WTC11 (cell line): ENCODE results near the gene CLEC4M. TPM values are rescaled to one million over a fixed set of nuclear protein-coding genes. Genes with fewer than 3 reads are reported as not detected.

Source experiments
- ATAC-seq: fragments of 200-7000 bp; cut with Tn5 transposase; 2 replicates; pipeline ENCODE4 v1.10.0; 2021; ENCODE audit warnings: mild to moderate bottlenecking, moderate library complexity
- CTCF ChIA-PET: fragments of 300-600 bp; sonication (Branson Sonifier 250); formaldehyde crosslinking; loops from one replicate; lab custom pipeline; 2021; ENCODE audit warnings: antibody characterized with exemption; lab: Charles Lee
- POLR2A ChIA-PET: fragments of 350-600 bp; sonication (Branson Sonifier 250); formaldehyde crosslinking; loops from one replicate; lab custom pipeline; 2021; ENCODE audit warnings: antibody characterized with exemption; lab: Charles Lee
- DNase-seq: peaks from one replicate; pipeline ENCODE4 v3.0.0; 2021; ENCODE audit warnings: low spot score
- H3K27ac Mint-ChIP-seq: 2 replicates; pipeline ENCODE4 v1.8.0; 2021; ENCODE audit warnings: mixed read lengths
- H3K27me3 Mint-ChIP-seq: 2 replicates; pipeline ENCODE4 v1.8.0; 2021; ENCODE audit warnings: low read depth, mild to moderate bottlenecking, moderate library complexity, mixed read lengths
- H3K36me3 Mint-ChIP-seq: 2 replicates; pipeline ENCODE4 v1.8.0; 2021; ENCODE audit warnings: mixed read lengths
- H3K4me1 Mint-ChIP-seq: 2 replicates; pipeline ENCODE4 v1.8.0; 2022; ENCODE audit warnings: mixed read lengths
- H3K4me3 Mint-ChIP-seq: 2 replicates; pipeline ENCODE4 v1.8.0; 2021; ENCODE audit warnings: mild to moderate bottlenecking, moderate library complexity, mixed read lengths
- H3K9me3 Mint-ChIP-seq: 2 replicates; pipeline ENCODE4 v1.8.0; 2021; ENCODE audit warnings: mixed read lengths
- AR ChIP-seq: fragments of 250-450 bp; sonication (Bioruptor Pico); IDR thresholded peaks from 2 replicates; pipeline ENCODE4 v1.9.0; 2021; ENCODE audit warnings: mild to moderate bottlenecking
- E2F5 ChIP-seq: sonication (generic); formaldehyde crosslinking; IDR thresholded peaks from 2 replicates; pipeline ENCODE4 v1.8.1; 2022; ENCODE audit warnings: mild to moderate bottlenecking, moderate library complexity, missing genetic modification reagents
- ELF4 ChIP-seq: sonication (generic); formaldehyde crosslinking; IDR thresholded peaks from 2 replicates; pipeline ENCODE4 v1.8.1; 2022; ENCODE audit warnings: low read depth, mild to moderate bottlenecking, moderate library complexity, missing genetic modification reagents
- EMX1 ChIP-seq: fragments of 250-450 bp; sonication (Bioruptor Pico); IDR thresholded peaks from 2 replicates; pipeline ENCODE4 v1.8.0; 2021; ENCODE audit warnings: mild to moderate bottlenecking
- FOXP1 ChIP-seq: sonication (generic); formaldehyde crosslinking; IDR thresholded peaks from 2 replicates; pipeline ENCODE4 v1.8.0; 2022; ENCODE audit warnings: missing genetic modification reagents, mild to moderate bottlenecking, moderate library complexity, borderline replicate concordance
- GABPB1 ChIP-seq: sonication (generic); formaldehyde crosslinking; IDR thresholded peaks from 2 replicates; pipeline ENCODE4 v1.8.1; 2023; ENCODE audit warnings: mild to moderate bottlenecking, missing genetic modification reagents
- IRF2 ChIP-seq: sonication (generic); formaldehyde crosslinking; IDR thresholded peaks from 2 replicates; pipeline ENCODE4 v1.8.0; 2022; ENCODE audit warnings: low read depth, missing genetic modification reagents, borderline replicate concordance
- MAX ChIP-seq: sonication (generic); formaldehyde crosslinking; IDR thresholded peaks from 2 replicates; pipeline ENCODE4 v1.8.0; 2022; ENCODE audit warnings: mild to moderate bottlenecking, missing genetic modification reagents
- MYBL2 ChIP-seq: sonication (generic); formaldehyde crosslinking; IDR thresholded peaks from 2 replicates; pipeline ENCODE4 v1.8.1; 2023; ENCODE audit warnings: mild to moderate bottlenecking, moderate library complexity, missing genetic modification reagents
- NR1H2 ChIP-seq: sonication (generic); formaldehyde crosslinking; IDR thresholded peaks from 2 replicates; pipeline ENCODE4 v1.9.0; 2021; ENCODE audit warnings: mild to moderate bottlenecking, moderate library complexity, missing genetic modification reagents
- OVOL2 ChIP-seq: fragments of 250-450 bp; sonication (Bioruptor Pico); IDR thresholded peaks from 2 replicates; pipeline ENCODE4 v1.9.0; 2021; ENCODE audit warnings: mild to moderate bottlenecking, borderline replicate concordance
- SMAD4 ChIP-seq: sonication (generic); formaldehyde crosslinking; IDR thresholded peaks from 2 replicates; pipeline ENCODE4 v1.8.0; 2022; ENCODE audit warnings: mild to moderate bottlenecking, missing genetic modification reagents
- TEAD1 ChIP-seq: sonication (generic); formaldehyde crosslinking; IDR thresholded peaks from 2 replicates; pipeline ENCODE4 v1.8.0; 2022; ENCODE audit warnings: mild to moderate bottlenecking, missing genetic modification reagents
- USF1 ChIP-seq: sonication (generic); formaldehyde crosslinking; IDR thresholded peaks from 2 replicates; pipeline ENCODE4 v1.8.0; 2022; ENCODE audit warnings: mild to moderate bottlenecking, missing genetic modification reagents
- ZNF317 ChIP-seq: sonication (generic); formaldehyde crosslinking; IDR thresholded peaks from 2 replicates; pipeline ENCODE4 v1.8.1; 2023; ENCODE audit warnings: low read depth, mild to moderate bottlenecking, moderate library complexity, missing genetic modification reagents, borderline replicate concordance
- total RNA-seq: library from RNA; stranded (reverse); gene quantifications from 3 replicates; pipeline ENCODE4 v1.2.3, GENCODE V29; 2021
- TF ChIP-seq, protein P1 (sequence below): fragments of 250-450 bp; sonication (Bioruptor Pico); IDR thresholded peaks from 2 replicates; pipeline ENCODE4 v2.1.2; 2022; ENCODE audit warnings: mild to moderate bottlenecking, moderate library complexity
- TF ChIP-seq, protein P2 (sequence below): fragments of 200-600 bp; IDR thresholded peaks from 2 replicates; pipeline ENCODE4 v1.8.0; 2022; ENCODE audit warnings: antibody characterized with exemption
- TF ChIP-seq, protein P3 (sequence below): sonication (generic); formaldehyde crosslinking; IDR thresholded peaks from 2 replicates; pipeline ENCODE4 v1.8.0; 2023; ENCODE audit warnings: mild to moderate bottlenecking, missing genetic modification reagents
- TF ChIP-seq, protein P4 (sequence below): fragments of 250-450 bp; sonication (Bioruptor Pico); IDR thresholded peaks from 2 replicates; pipeline ENCODE4 v1.9.0; 2021; ENCODE audit warnings: moderate library complexity, mild to moderate bottlenecking, inconsistent platforms, borderline replicate concordance

Gene CLEC4M
- total RNA-seq, 1 experiment from 2014 or later: not detected

DNA sequence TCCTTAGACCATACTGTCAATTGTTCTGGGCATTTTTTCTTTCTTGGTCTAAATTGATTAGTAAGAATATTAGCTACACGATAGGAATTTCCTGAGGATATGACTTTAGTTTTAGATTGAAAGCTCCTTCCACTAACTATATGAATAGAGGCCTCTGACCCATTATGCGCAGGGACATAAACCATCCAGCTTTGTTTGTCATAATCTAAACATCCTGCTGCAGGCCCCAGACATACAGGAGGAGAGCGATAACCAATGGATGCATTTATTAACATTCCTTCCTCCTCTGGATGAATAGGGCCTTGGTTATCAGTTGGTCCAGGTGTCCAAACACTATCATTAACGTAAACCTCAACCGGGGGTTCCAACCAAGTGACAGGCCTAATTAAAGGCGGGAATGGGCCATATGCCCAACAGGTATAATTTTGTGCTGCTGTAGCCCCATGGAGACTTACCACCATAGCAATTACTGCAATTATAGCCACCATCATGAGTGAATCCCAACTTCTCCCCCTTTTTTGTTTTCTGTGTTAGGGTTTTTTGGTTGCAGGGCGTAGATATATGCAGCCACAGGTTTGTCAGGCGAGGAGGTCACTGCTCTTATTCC, 32.6 kb downstream of the CLEC4M start:
- Mint-ChIP-seq H3K9me3 (peaks cover 14% of the 10 kb centered on the region), H3K4me1 (peaks cover 25% of the 10 kb centered on the region), H3K4me3 (no peak overlapping the region), H3K27ac (no peak overlapping the region), H3K27me3 (peaks cover 18% of the 10 kb centered on the region), H3K36me3 (peaks cover 5% of the 10 kb centered on the region; the same call in 1 of the 2 replicates)
- ATAC-seq (no peak), DNase-seq (no peak)
- CTCF ChIA-PET: interaction anchor here (1.2 kb wide), 1 partner anchor 115 kb away, joined by 3 read pairs; the partner anchor contains the start of gene TRAPPC5
- TF ChIP-seq SMAD4 (CRISPR knock-in tag): no peak
- TF ChIP-seq, protein P1, sequence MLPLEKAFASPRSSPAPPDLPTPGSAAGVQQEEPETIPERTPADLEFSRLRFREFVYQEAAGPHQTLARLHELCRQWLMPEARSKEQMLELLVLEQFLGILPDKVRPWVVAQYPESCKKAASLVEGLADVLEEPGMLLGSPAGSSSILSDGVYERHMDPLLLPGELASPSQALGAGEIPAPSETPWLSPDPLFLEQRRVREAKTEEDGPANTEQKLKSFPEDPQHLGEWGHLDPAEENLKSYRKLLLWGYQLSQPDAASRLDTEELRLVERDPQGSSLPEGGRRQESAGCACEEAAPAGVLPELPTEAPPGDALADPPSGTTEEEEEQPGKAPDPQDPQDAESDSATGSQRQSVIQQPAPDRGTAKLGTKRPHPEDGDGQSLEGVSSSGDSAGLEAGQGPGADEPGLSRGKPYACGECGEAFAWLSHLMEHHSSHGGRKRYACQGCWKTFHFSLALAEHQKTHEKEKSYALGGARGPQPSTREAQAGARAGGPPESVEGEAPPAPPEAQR (CRISPR knock-in tag): no peak
- no peak for TF ChIP-seq MYBL2 (CRISPR knock-in tag)
- POLR2A ChIA-PET: interaction anchor here (1.2 kb wide), 1 partner anchor 17 kb away, joined by 3 read pairs; no protein-coding TSS in a partner anchor

DNA sequence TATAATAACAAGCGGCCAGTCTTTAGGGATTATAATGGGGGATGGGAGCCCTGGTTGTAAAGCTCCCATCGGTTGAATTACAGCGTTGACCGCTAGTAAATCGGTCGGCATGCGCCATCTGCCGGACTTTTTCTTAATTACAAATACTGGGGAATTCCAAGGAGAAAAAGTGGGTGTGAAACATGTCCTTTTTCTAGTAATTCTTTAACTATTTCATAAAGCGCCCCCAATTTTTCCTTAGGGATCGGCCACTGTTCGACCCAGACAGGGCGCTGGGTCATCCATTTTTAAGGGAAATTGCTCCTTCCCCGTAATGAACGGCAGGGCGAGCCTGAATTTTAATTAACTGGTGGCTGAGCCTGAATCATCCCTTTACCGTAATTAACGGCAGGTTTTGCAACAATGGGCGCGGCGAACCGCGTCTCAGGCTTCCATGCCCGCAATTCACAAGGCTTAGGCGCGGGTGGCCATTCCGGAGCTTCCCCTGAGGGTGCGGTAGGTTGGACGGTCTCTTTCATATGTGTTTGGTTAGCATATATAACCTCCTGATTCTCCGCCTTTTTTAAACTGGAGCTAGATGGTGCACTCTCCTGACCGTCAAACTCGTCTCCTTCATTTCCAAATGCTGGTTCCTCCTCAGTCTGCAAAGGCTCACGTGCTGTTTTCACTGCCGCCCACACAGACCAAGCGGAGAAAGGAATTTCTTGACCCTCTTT, 36.8 kb downstream of the CLEC4M start:
- H3K27me3 Mint-ChIP-seq: peaks cover 35% of the 10 kb centered on the region
- POLR2A ChIA-PET: interaction anchor here (0.6 to 1.6 kb wide), 3 partner anchors 119 to 231 kb away, joined by 3 to 7 read pairs (median 6); partner anchors contain the start of gene TRAPPC5
- H3K27ac Mint-ChIP-seq: no peak overlapping the region
- ATAC-seq (peak; percentile 72), DNase-seq (peak; percentile 81)
- H3K36me3 Mint-ChIP-seq: peaks cover 23% of the 10 kb centered on the region
- H3K4me1 Mint-ChIP-seq: peaks cover 21% of the 10 kb centered on the region
- CTCF ChIA-PET: interaction anchor here (0.6 to 4.8 kb wide), 54 partner anchors 9 to 697 kb away, joined by 3 to 122 read pairs (median 5); partner anchors contain the start of genes CAMSAP3, CD209, CLEC4G and MAP2K7
- peak overlapping the region; percentile 64 for H3K4me3 Mint-ChIP-seq
- H3K9me3 Mint-ChIP-seq: peaks cover 18% of the 10 kb centered on the region
- TF ChIP-seq FOXP1 (CRISPR knock-in tag) (no peak), GABPB1 (no peak), MYBL2 (CRISPR knock-in tag) (no peak), ELF4 (CRISPR knock-in tag) (no peak), IRF2 (no peak), USF1 (CRISPR knock-in tag) (peak; percentile 43; the same call in 1 of the 2 replicates), NR1H2 (CRISPR knock-in tag) (no peak), ZNF317 (CRISPR knock-in tag) (no peak), AR (CRISPR knock-in tag) (no peak), E2F5 (CRISPR knock-in tag) (no peak), MAX (CRISPR knock-in tag) (peak; percentile 41; the same call in 1 of the 2 replicates), TEAD1 (CRISPR knock-in tag) (0 out of 2 replicates have a peak, but pooled peaks have one; percentile 26), EMX1 (CRISPR knock-in tag) (no peak), OVOL2 (CRISPR knock-in tag) (no peak)
- TF ChIP-seq, protein P2, sequence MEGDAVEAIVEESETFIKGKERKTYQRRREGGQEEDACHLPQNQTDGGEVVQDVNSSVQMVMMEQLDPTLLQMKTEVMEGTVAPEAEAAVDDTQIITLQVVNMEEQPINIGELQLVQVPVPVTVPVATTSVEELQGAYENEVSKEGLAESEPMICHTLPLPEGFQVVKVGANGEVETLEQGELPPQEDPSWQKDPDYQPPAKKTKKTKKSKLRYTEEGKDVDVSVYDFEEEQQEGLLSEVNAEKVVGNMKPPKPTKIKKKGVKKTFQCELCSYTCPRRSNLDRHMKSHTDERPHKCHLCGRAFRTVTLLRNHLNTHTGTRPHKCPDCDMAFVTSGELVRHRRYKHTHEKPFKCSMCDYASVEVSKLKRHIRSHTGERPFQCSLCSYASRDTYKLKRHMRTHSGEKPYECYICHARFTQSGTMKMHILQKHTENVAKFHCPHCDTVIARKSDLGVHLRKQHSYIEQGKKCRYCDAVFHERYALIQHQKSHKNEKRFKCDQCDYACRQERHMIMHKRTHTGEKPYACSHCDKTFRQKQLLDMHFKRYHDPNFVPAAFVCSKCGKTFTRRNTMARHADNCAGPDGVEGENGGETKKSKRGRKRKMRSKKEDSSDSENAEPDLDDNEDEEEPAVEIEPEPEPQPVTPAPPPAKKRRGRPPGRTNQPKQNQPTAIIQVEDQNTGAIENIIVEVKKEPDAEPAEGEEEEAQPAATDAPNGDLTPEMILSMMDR: peak; percentile 57
- TF ChIP-seq, protein P3, sequence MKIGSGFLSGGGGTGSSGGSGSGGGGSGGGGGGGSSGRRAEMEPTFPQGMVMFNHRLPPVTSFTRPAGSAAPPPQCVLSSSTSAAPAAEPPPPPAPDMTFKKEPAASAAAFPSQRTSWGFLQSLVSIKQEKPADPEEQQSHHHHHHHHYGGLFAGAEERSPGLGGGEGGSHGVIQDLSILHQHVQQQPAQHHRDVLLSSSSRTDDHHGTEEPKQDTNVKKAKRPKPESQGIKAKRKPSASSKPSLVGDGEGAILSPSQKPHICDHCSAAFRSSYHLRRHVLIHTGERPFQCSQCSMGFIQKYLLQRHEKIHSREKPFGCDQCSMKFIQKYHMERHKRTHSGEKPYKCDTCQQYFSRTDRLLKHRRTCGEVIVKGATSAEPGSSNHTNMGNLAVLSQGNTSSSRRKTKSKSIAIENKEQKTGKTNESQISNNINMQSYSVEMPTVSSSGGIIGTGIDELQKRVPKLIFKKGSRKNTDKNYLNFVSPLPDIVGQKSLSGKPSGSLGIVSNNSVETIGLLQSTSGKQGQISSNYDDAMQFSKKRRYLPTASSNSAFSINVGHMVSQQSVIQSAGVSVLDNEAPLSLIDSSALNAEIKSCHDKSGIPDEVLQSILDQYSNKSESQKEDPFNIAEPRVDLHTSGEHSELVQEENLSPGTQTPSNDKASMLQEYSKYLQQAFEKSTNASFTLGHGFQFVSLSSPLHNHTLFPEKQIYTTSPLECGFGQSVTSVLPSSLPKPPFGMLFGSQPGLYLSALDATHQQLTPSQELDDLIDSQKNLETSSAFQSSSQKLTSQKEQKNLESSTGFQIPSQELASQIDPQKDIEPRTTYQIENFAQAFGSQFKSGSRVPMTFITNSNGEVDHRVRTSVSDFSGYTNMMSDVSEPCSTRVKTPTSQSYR (CRISPR knock-in tag): no peak
- TF ChIP-seq, protein P4, sequence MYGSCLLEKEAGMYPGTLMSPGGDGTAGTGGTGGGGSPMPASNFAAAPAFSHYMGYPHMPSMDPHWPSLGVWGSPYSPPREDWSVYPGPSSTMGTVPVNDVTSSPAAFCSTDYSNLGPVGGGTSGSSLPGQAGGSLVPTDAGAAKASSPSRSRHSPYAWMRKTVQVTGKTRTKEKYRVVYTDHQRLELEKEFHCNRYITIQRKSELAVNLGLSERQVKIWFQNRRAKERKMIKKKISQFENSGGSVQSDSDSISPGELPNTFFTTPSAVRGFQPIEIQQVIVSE: no peak
